Chondrocyte (in vitro differentiated cells): ENCODE data around the gene PUSL1. TPM values are rescaled to one million over a fixed set of nuclear protein-coding genes. Genes with fewer than 3 reads are reported as not detected.

ENCODE experiments used
- DNase-seq: peaks from one replicate; pipeline ENCODE4 v3.0.0; 2021; ENCODE audit warnings: mixed read lengths, low spot score
- H3K27ac Mint-ChIP-seq: one replicate; pipeline ENCODE4 v1.8.0; 2021; ENCODE audit warnings: mild to moderate bottlenecking, moderate library complexity, mixed read lengths; ENCODE audit not compliant: unreplicated experiment
- H3K27me3 Mint-ChIP-seq: 2 replicates; pipeline ENCODE4 v1.8.0; 2021; ENCODE audit warnings: low read depth, mixed read lengths
- H3K36me3 Mint-ChIP-seq: 2 replicates; pipeline ENCODE4 v1.8.0; 2021; ENCODE audit warnings: low read depth, mixed read lengths
- H3K4me1 Mint-ChIP-seq: 2 replicates; pipeline ENCODE4 v1.8.0; 2021; ENCODE audit warnings: low read depth, mild to moderate bottlenecking, mixed read lengths
- H3K4me3 Mint-ChIP-seq: one replicate; pipeline ENCODE4 v1.8.0; 2021; ENCODE audit warnings: mild to moderate bottlenecking, moderate library complexity, mixed read lengths; ENCODE audit not compliant: unreplicated experiment
- H3K9me3 Mint-ChIP-seq: 2 replicates; pipeline ENCODE4 v1.8.0; 2021; ENCODE audit warnings: low read depth, mixed read lengths
- CTCF ChIP-seq: fragments of 200-600 bp; sonication (generic); IDR thresholded peaks from 2 replicates; pipeline ENCODE4 v1.5.0; 2021; ENCODE audit warnings: antibody characterized with exemption, mild to moderate bottlenecking, moderate library complexity
- total RNA-seq: library from RNA; stranded (reverse); gene quantifications from 3 replicates; pipeline ENCODE4 v1.2.1, GENCODE V29; 2021

Gene PUSL1
- total RNA-seq, 1 donor from 2014 or later = 21.6 TPM

GRCh38 chr1:1262071-1262470 lies 46.3 kb upstream of the PUSL1 start:
- no peak overlapping the region for H3K27ac Mint-ChIP-seq
- no peak overlapping the region for H3K4me3 Mint-ChIP-seq
- no peaks in the 10 kb centered on the region for H3K27me3 Mint-ChIP-seq
- peaks cover 26% of the 10 kb centered on the region for H3K36me3 Mint-ChIP-seq
- no peak for TF ChIP-seq CTCF
- peaks cover 29% of the 10 kb centered on the region for H3K4me1 Mint-ChIP-seq
- no peaks in the 10 kb centered on the region for H3K9me3 Mint-ChIP-seq
- DNase-seq = no peak

- peaks cover 25% of the 10 kb centered on the region for H3K36me3 Mint-ChIP-seq
- DNase-seq = no peak
- no peak overlapping the region for H3K4me3 Mint-ChIP-seq
- no peak for TF ChIP-seq CTCF
- no peaks in the 10 kb centered on the region for H3K27me3 Mint-ChIP-seq
- H3K27ac Mint-ChIP-seq = no peak overlapping the region
- H3K4me1 Mint-ChIP-seq = peaks cover 29% of the 10 kb centered on the region
- H3K9me3 Mint-ChIP-seq = no peaks in the 10 kb centered on the region
Observed at GRCh38 chr1:1262758-1263157, 45.6 kb upstream of the PUSL1 start.

GRCh38 chr1:1264026-1264425 lies 44.4 kb upstream of the PUSL1 start:
- Mint-ChIP-seq H3K9me3 (no peaks in the 10 kb centered on the region), H3K4me1 (peaks cover 29% of the 10 kb centered on the region), H3K4me3 (no peak overlapping the region), H3K27ac (peak overlapping the region; percentile 98), H3K27me3 (no peaks in the 10 kb centered on the region), H3K36me3 (peaks cover 23% of the 10 kb centered on the region)
- no peak for DNase-seq
- no peak for TF ChIP-seq CTCF

GRCh38 chr1:1264868-1265272 lies 43.5 kb upstream of the PUSL1 start:
- Mint-ChIP-seq H3K27ac (peak overlapping the region; percentile 98), H3K36me3 (peaks cover 18% of the 10 kb centered on the region), H3K4me3 (peak overlapping the region; percentile 24), H3K9me3 (no peaks in the 10 kb centered on the region), H3K27me3 (no peaks in the 10 kb centered on the region), H3K4me1 (peaks cover 31% of the 10 kb centered on the region)
- no peak for DNase-seq
- peak; percentile 82 for TF ChIP-seq CTCF

GRCh38 chr1:1267488-1268283 lies 40.7 kb upstream of the PUSL1 start:
- peaks cover 52% of the 10 kb centered on the region for H3K4me1 Mint-ChIP-seq
- no peak for DNase-seq
- peaks cover 6% of the 10 kb centered on the region for H3K36me3 Mint-ChIP-seq
- no peaks in the 10 kb centered on the region for H3K9me3 Mint-ChIP-seq
- peak overlapping the region; percentile 69 for H3K27ac Mint-ChIP-seq
- H3K27me3 Mint-ChIP-seq = no peaks in the 10 kb centered on the region
- TF ChIP-seq CTCF = no peak
- H3K4me3 Mint-ChIP-seq = no peak overlapping the region
